Keratinocyte (primary cell): ENCODE data around the gene CDC25A. TPM values are rescaled to one million over a fixed set of nuclear protein-coding genes. Genes with fewer than 3 reads are reported as not detected.

ENCODE experiments used
- DNase-seq: peaks from one replicate; pipeline ENCODE4 v3.0.0-alpha.2; 2011; ENCODE audit warnings: low read depth, missing footprints, low spot score
- FAIRE-seq: peaks from 2 replicates; lab custom pipeline; 2011; peaks lifted over from hg19 to GRCh38; lab: Jason Lieb, UNC
- H2AFZ ChIP-seq: 2 replicates; pipeline ENCODE4 v1.6.0; 2012; ENCODE audit warnings: low read length, control low read depth, inconsistent platforms; ENCODE audit not compliant: control insufficient read depth
- H3K27ac ChIP-seq: 2 replicates; pipeline ENCODE4 v1.5.1; 2011; ENCODE audit warnings: low read length; ENCODE audit not compliant: control insufficient read depth, insufficient read depth
- H3K27me3 ChIP-seq: 3 replicates; pipeline ENCODE4 v1.6.0; 2011; ENCODE audit warnings: low read length; ENCODE audit not compliant: control insufficient read depth, insufficient read depth; ENCODE audit errors: extremely low read depth
- H3K36me3 ChIP-seq, 2 experiments: 2 replicates in 1 of 2; 3 replicates in 1 of 2; pipeline ENCODE4 v1.5.1; 2011; ENCODE audit warnings: low read length in 2 of 2, mild to moderate bottlenecking in 1 of 2; ENCODE audit not compliant: control insufficient read depth in 2 of 2, insufficient read depth in 2 of 2; ENCODE audit errors: extremely low read depth in 1 of 2
- H3K4me1 ChIP-seq: 3 replicates; pipeline ENCODE4 v1.5.1; 2011; ENCODE audit warnings: low read length; ENCODE audit not compliant: control insufficient read depth, insufficient read depth; ENCODE audit errors: extremely low read depth
- H3K4me2 ChIP-seq: 3 replicates; pipeline ENCODE4 v1.6.0; 2011; ENCODE audit warnings: low read depth, low read length; ENCODE audit not compliant: control insufficient read depth, insufficient read depth; ENCODE audit errors: extremely low read depth
- H3K4me3 ChIP-seq, 3 experiments: fragments of 200-600 bp in 1 of 3; sonication (generic) in 1 of 3; 2 replicates in 2 of 3; 3 replicates in 1 of 3; pipeline ENCODE4 v1.5.1; 2011 to 2016; ENCODE audit warnings: low read length in 3 of 3, mild to moderate bottlenecking in 3 of 3, control low read depth in 2 of 3, inconsistent platforms in 1 of 3, low read depth in 1 of 3, mixed read lengths in 1 of 3, mixed run types in 1 of 3, moderate library complexity in 1 of 3; ENCODE audit not compliant: control insufficient read depth in 2 of 3, insufficient read depth in 2 of 3; ENCODE audit errors: extremely low read depth in 1 of 3
- H3K79me2 ChIP-seq: 2 replicates; pipeline ENCODE4 v1.6.0; 2012; ENCODE audit warnings: low read length; ENCODE audit not compliant: control insufficient read depth, insufficient read depth
- H3K9ac ChIP-seq: 3 replicates; pipeline ENCODE4 v1.6.0; 2011; ENCODE audit warnings: low read length; ENCODE audit not compliant: control insufficient read depth, insufficient read depth; ENCODE audit errors: extremely low read depth
- H3K9me1 ChIP-seq: 3 replicates; pipeline ENCODE4 v1.6.0; 2011; ENCODE audit warnings: low read length; ENCODE audit not compliant: control insufficient read depth, insufficient read depth; ENCODE audit errors: extremely low read depth
- H3K9me3 ChIP-seq: 2 replicates; pipeline ENCODE4 v1.5.1; 2012; ENCODE audit warnings: low read depth, low read length; ENCODE audit not compliant: control insufficient read depth
- H4K20me1 ChIP-seq: 3 replicates; pipeline ENCODE4 v1.6.0; 2011; ENCODE audit warnings: low read length; ENCODE audit not compliant: control insufficient read depth, insufficient read depth; ENCODE audit errors: extremely low read depth
- EZH2 ChIP-seq: IDR thresholded peaks from one replicate; pipeline ENCODE4 v1.6.1; 2012; ENCODE audit warnings: inconsistent platforms, mild to moderate bottlenecking, low read length, moderate library complexity
- dilution Hi-C: fragments of 300-500 bp; cut with MboI; formaldehyde crosslinking; loops from one replicate; pipeline ENCODE4 v1.7.0; 2020; ENCODE audit warnings: low sequenced_read_pairs; ENCODE audit not compliant: extremely low pct_ligation_motif_present
- polyA plus RNA-seq, 5 experiments: library from polyadenylated mRNA; depleted of rRNA in 3 of 5; stranded (reverse) in 3 of 5; stranded (forward) in 1 of 5; unstranded in 1 of 5; fragments of >200 nt; gene quantifications; 1 replicate in 1 of 5; 2 replicates in 3 of 5; 3 replicates in 1 of 5; pipeline versions ENCODE4 v1.2.1 to v1.2.3, GENCODE V29; 2011 to 2012; ENCODE audit warnings: missing spikeins in 2 of 5, low read depth in 1 of 5, low replicate concordance in 1 of 5
- TF ChIP-seq, protein P1 (sequence below), 3 experiments: IDR thresholded peaks in 1 of 3; conservative IDR thresholded peaks in 1 of 3; optimal IDR thresholded peaks in 1 of 3; 2 replicates in 2 of 3; 3 replicates in 1 of 3; pipeline versions ENCODE3 to v1.5.1; 2011; ENCODE audit warnings: low read length in 3 of 3, mild to moderate bottlenecking in 3 of 3, moderate library complexity in 2 of 3, control low read depth in 1 of 3, inconsistent platforms in 1 of 3; ENCODE audit not compliant: insufficient read depth in 2 of 3; ENCODE audit errors: extremely low read depth in 1 of 3

Gene CDC25A
- polyA plus RNA-seq, 1 donor (not counting 4 experiments of a cell fraction or from before 2014, with no cell fraction given), result 5.5 TPM

DNA sequence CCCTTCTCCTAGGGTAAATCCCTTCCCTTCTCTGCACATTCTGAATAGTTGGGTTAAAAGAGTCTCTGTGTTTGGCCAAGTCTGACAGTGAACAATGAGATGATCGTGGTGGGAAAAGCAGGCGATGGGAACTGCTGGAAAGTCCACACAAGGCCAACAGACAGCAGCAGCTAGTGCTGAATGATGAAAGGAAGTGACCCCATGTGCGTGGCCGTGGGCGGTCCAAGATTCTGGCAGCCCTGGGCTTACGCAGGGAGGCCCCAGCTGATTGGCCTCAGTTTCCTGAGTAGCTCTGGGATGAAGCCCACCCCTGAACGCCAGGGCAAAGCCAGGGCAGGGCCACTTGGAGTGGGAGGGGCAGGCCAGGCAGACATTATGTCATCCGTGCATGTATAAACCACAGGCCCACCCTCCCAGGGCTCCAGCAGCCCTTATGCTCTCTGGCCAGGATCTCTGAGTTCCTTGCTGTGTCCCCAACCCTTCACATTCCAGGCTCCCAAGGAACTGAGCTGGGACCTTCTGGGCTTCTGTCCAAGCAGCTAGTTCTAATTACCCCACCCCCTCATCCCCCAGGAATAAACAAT, 57.8 kb downstream of the CDC25A start:
- Histone ChIP-seq H3K9me3 (no peaks in the 10 kb centered on the region), H2AFZ (no peak overlapping the region), H3K79me2 (no peaks in the 10 kb centered on the region), H4K20me1 (no peaks in the 10 kb centered on the region), H3K9me1 (no peaks in the 10 kb centered on the region), H3K4me2 (no peak overlapping the region), H3K4me1 (peaks cover 10% of the 10 kb centered on the region), H3K4me3 (no peak overlapping the region), H3K36me3 (no peaks in the 10 kb centered on the region), H3K27ac (no peak overlapping the region), H3K9ac (no peak overlapping the region), H3K27me3 (no peaks in the 10 kb centered on the region)
- dilution Hi-C loops, result no loop called here
- TF ChIP-seq, protein P1, sequence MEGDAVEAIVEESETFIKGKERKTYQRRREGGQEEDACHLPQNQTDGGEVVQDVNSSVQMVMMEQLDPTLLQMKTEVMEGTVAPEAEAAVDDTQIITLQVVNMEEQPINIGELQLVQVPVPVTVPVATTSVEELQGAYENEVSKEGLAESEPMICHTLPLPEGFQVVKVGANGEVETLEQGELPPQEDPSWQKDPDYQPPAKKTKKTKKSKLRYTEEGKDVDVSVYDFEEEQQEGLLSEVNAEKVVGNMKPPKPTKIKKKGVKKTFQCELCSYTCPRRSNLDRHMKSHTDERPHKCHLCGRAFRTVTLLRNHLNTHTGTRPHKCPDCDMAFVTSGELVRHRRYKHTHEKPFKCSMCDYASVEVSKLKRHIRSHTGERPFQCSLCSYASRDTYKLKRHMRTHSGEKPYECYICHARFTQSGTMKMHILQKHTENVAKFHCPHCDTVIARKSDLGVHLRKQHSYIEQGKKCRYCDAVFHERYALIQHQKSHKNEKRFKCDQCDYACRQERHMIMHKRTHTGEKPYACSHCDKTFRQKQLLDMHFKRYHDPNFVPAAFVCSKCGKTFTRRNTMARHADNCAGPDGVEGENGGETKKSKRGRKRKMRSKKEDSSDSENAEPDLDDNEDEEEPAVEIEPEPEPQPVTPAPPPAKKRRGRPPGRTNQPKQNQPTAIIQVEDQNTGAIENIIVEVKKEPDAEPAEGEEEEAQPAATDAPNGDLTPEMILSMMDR (optimal IDR thresholded peaks at IDR 0.05 in 1 of 3, IDR thresholded peaks at IDR 0.05 in 1 of 3, conservative IDR thresholded peaks at IDR 0.05 in 1 of 3; ENCODE audit: extremely low read depth in 1 of 3, insufficient read depth in 2 of 3, low read length in 3 of 3), result no peak
- TF ChIP-seq EZH2, result no peak
- FAIRE-seq (no peak), DNase-seq (no peak)

DNA sequence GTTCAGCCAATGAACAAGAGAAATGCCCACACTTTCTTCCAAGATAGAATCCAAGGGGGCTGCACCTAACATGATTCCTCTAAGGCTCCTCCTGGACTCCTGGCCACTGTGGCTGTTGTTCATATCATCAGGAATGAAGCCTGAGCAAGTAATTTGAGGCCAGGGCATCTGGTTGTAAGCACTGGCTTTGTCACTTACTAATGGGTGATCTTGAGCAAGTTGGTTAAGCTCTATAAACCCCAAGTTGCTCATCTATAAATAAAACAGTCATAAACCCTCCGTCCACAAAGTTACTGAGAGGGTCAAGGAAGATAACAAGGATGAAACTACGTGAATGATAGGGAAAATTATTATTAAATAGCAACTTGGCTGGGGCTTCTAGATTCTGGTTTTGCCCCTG, 58.3 kb downstream of the CDC25A start:
- no peaks in the 10 kb centered on the region for H3K9me3 ChIP-seq
- no peak overlapping the region for H3K27ac ChIP-seq
- no peaks in the 10 kb centered on the region for H4K20me1 ChIP-seq
- no peak overlapping the region for H2AFZ ChIP-seq
- no peak overlapping the region for H3K9ac ChIP-seq
- H3K4me1 ChIP-seq, result peaks cover 15% of the 10 kb centered on the region
- no peak overlapping the region for H3K4me3 ChIP-seq
- no peak overlapping the region for H3K4me2 ChIP-seq
- no peaks in the 10 kb centered on the region for H3K9me1 ChIP-seq
- no peaks in the 10 kb centered on the region for H3K27me3 ChIP-seq
- DNase-seq (no peak), FAIRE-seq (no peak)
- TF ChIP-seq, protein P1 (optimal IDR thresholded peaks at IDR 0.05 in 1 of 3, IDR thresholded peaks at IDR 0.05 in 1 of 3, conservative IDR thresholded peaks at IDR 0.05 in 1 of 3; ENCODE audit: extremely low read depth in 1 of 3, insufficient read depth in 2 of 3, low read length in 3 of 3), result no peak
- no peak for TF ChIP-seq EZH2
- dilution Hi-C loops, result no loop called here
- no peaks in the 10 kb centered on the region for H3K36me3 ChIP-seq
- H3K79me2 ChIP-seq, result no peaks in the 10 kb centered on the region
